H1 (cell line): Measurements from ENCODE around the gene SLC22A2. TPM values are rescaled to one million over a fixed set of nuclear protein-coding genes. Genes with fewer than 3 reads are reported as not detected.

Experiments
- KDM1A ChIP-seq: fragments of 200-600, 300-600 bp; sonication (generic); IDR thresholded peaks from 2 replicates; pipeline ENCODE4 v1.7.1; 2016; ENCODE audit warnings: mild to moderate bottlenecking, low read length, borderline replicate concordance
- SIRT6 ChIP-seq: IDR thresholded peaks from one replicate; pipeline ENCODE4 v1.7.1; 2012; ENCODE audit warnings: low read length, inconsistent platforms
- YY1 ChIP-seq: IDR thresholded peaks from 2 replicates; pipeline ENCODE4 v1.6.1; 2011; ENCODE audit warnings: low read depth, mild to moderate bottlenecking, low read length
- polyA plus RNA-seq, 7 experiments: library from polyadenylated mRNA; depleted of rRNA in 3 of 7; stranded (reverse) in 5 of 7; unstranded in 2 of 7; fragments of >200 nt in 5 of 7; fragments of 200-250 nt in 2 of 7; gene quantifications; 1 replicate in 5 of 7; 2 replicates in 1 of 7; 4 replicates in 1 of 7; pipeline versions ENCODE4 v1.2.1 to v1.2.3, GENCODE V29; 2011 to 2013; ENCODE audit warnings: missing spikeins in 2 of 7, mixed read lengths in 2 of 7
- total RNA-seq: library from RNA; stranded (reverse); fragmentation: NEBNext Ultra II Directional; extraction: Animal tissue kit (Norgen Biotek cat#: 25700); gene quantifications from 2 replicates; pipeline ENCODE4 v1.2.1, GENCODE V29; 2021
- TF ChIP-seq, protein P1 (sequence below), 3 experiments: IDR thresholded peaks; 1 replicate in 2 of 3; 2 replicates in 1 of 3; pipeline versions ENCODE4 v1.5.1 to v1.6.1; 2011; ENCODE audit warnings: low read length in 3 of 3, mild to moderate bottlenecking in 3 of 3, inconsistent platforms in 2 of 3, low read depth in 1 of 3, moderate library complexity in 1 of 3; ENCODE audit not compliant: insufficient read depth in 1 of 3; ENCODE audit errors: control extremely low read depth in 1 of 3
- TF ChIP-seq, protein P2 (sequence below): IDR thresholded peaks from 2 replicates; pipeline ENCODE4 v1.6.1; 2011; ENCODE audit warnings: low read depth, mild to moderate bottlenecking, low read length; ENCODE audit not compliant: insufficient read depth

The SLC22A2 gene
- total and polyA plus RNA-seq, 2 of the 8 experiments (the other 6 are each of a cell fraction or from before 2014, with no cell fraction given) = 0.23 to 1.4 TPM

DNA sequence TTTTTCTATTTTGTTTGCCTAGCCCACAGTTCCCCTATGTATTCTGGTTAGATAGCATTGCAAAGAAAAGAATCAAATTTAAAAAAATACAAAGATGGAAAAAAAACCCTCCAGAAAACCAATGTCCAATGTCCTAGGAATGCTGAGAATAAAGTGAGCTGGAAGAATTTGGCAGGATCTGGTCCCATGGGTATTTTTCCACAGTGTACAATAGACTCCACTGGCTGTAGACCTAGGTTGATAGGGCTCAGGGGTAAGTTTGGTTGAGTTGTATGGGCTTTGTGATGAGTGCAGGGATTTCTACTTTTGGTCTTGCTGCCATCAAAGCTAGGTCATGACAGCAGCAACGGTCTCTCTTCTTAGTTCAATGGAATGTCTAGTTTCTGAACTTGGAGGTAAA lies 41.5 kb downstream of the SLC22A2 start (continued):
- TF ChIP-seq, protein P1, sequence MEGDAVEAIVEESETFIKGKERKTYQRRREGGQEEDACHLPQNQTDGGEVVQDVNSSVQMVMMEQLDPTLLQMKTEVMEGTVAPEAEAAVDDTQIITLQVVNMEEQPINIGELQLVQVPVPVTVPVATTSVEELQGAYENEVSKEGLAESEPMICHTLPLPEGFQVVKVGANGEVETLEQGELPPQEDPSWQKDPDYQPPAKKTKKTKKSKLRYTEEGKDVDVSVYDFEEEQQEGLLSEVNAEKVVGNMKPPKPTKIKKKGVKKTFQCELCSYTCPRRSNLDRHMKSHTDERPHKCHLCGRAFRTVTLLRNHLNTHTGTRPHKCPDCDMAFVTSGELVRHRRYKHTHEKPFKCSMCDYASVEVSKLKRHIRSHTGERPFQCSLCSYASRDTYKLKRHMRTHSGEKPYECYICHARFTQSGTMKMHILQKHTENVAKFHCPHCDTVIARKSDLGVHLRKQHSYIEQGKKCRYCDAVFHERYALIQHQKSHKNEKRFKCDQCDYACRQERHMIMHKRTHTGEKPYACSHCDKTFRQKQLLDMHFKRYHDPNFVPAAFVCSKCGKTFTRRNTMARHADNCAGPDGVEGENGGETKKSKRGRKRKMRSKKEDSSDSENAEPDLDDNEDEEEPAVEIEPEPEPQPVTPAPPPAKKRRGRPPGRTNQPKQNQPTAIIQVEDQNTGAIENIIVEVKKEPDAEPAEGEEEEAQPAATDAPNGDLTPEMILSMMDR (IDR thresholded peaks at IDR 0.05; ENCODE audit: control extremely low read depth in 1 of 3, insufficient read depth in 1 of 3, low read depth in 1 of 3, low read length in 3 of 3) = no peak
- TF ChIP-seq KDM1A = no peak
- TF ChIP-seq, protein P2, sequence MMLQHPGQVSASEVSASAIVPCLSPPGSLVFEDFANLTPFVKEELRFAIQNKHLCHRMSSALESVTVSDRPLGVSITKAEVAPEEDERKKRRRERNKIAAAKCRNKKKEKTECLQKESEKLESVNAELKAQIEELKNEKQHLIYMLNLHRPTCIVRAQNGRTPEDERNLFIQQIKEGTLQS = no peak
- no peak for TF ChIP-seq YY1
- TF ChIP-seq SIRT6 = no peak
- TF ChIP-seq, all 59 proteins: peak for 0
